Epithelial cell of esophagus (primary cell): ENCODE measurements around the gene UBA7.

Experiments
- DNase-seq: peaks from one replicate; pipeline ENCODE4 v3.0.0; 2010; ENCODE audit warnings: low read depth
- H3K4me3 ChIP-seq: 2 replicates; pipeline ENCODE4 v1.5.1; 2011; ENCODE audit warnings: mild to moderate bottlenecking, low read length, control low read depth
- CTCF ChIP-seq: IDR thresholded peaks from 2 replicates; pipeline ENCODE4 v1.5.1; 2011; ENCODE audit warnings: low read depth, mild to moderate bottlenecking, low read length, control low read depth, inconsistent platforms; ENCODE audit not compliant: insufficient read depth; ENCODE audit errors: missing control alignments

Gene UBA7

GRCh38 chr3:49805367-49805782, 8.4 kb downstream of the UBA7 start:
- TF ChIP-seq CTCF: no peak
- DNase-seq: peak; percentile 52
- no peak overlapping the region for H3K4me3 ChIP-seq

DNA sequence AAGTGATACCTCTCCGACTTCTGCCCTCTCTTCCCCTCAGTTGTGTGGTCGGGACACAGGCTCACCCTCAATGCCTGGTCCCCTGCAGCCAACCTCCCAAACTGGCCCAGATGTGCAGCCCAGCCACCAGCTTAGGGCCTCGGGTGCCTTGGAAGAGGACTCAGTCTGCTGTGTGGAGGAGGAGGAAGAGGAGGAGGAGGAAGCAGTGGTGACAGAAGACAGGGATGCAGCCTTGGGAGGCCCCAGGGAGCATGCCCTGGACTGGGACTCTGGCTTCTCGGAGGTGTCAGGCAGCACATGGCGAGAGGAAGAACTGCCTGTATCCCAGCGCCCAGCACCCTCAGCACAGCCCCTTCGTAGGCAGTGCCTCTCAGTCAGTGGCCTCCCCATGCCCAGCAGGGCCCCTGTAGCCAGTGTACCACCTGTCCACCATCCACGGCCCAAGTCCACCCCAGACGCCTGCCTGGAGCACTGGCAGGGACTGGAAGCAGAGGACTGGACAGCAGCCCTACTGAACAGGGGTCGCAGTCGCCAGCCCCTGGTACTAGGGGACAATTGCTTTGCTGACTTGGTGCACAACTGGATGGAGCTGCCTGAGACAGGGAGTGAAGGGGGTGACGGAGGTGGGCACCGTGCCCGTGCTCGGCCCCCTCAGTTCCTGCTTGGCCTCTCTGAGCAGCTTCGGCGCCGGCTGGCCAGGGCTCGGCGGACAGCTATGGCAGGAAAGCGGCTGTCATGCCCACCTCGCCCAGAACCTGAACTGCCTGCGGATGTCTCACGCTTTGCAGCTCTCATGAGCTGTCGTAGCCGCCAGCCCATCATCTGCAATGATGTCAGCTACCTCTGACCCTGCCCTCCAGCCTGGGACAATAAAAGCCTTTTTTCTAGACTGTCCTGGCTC, 9.4 kb downstream of the UBA7 start:
- no peak for TF ChIP-seq CTCF
- DNase-seq: no peak
- H3K4me3 ChIP-seq: peak overlapping the region; percentile 83

GRCh38 chr3:49803465-49804140, 10.2 kb downstream of the UBA7 start:
- TF ChIP-seq CTCF: no peak
- peak overlapping the region; percentile 83 for H3K4me3 ChIP-seq
- peak; percentile 96 for DNase-seq

- peak within 1 kb of the TSS; percentile 83 for H3K4me3 ChIP-seq
- DNase-seq: peak; percentile 90
- peak; percentile 89 for TF ChIP-seq CTCF
Measured at GRCh38 chr3:49802719-49803464, 10.9 kb downstream of the UBA7 start, which contains the start of gene INKA1. INKA1 (plus strand) TSS chr3:49803261; CDS start chr3:49803393, 132 bp downstream.

DNA sequence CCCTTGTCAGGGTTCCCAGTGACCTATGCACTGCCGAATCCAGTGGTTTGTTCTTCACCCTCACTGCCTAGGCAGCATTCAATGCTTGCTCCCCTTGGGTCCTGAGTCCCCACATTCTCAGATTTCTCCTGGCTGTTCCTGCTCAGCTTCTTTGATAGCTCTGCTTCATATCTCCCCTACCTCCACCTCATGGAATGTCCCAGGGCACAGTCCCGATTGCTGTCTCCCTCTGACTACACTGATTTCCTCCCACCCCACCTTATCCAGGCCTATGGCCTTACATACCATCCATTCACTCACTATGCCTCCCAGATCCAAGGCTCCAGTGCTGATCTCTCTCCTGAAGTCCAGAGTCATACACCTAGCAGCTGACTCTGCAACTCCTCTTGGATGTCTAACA, 12.6 kb downstream of the UBA7 start:
- TF ChIP-seq CTCF: no peak
- no peak for DNase-seq
- H3K4me3 ChIP-seq: no peak overlapping the region

GRCh38 chr3:49799761-49800160, 14.0 kb downstream of the UBA7 start, which contains the start of gene CDHR4:
CDHR4 (minus strand) TSS chr3:49799873; CDS start chr3:49799812, 61 bp downstream.
- DNase-seq: peak; percentile 88
- no peak within 1 kb of the TSS for H3K4me3 ChIP-seq
- TF ChIP-seq CTCF: no peak
